ELR (cell line): ENCODE measurements around the gene TPRA1.
"Not testable (repeated sequence)": the region's sequence is repeated elsewhere in the genome, so short reads cannot be mapped to it uniquely, and the experiment has no call there.

ENCODE experiments used
- DNase-seq: peaks from one replicate; pipeline ENCODE4 v3.0.0-alpha.2; 2015; ENCODE audit warnings: low read depth

TPRA1 gene

GRCh38 chr3:127616836-127617605 is 26.5 kb upstream of the TPRA1 start:
- DNase-seq, result no peak

GRCh38 chr3:127615631-127616305 is 25.2 kb upstream of the TPRA1 start:
- DNase-seq, result peak; percentile 27

DNA sequence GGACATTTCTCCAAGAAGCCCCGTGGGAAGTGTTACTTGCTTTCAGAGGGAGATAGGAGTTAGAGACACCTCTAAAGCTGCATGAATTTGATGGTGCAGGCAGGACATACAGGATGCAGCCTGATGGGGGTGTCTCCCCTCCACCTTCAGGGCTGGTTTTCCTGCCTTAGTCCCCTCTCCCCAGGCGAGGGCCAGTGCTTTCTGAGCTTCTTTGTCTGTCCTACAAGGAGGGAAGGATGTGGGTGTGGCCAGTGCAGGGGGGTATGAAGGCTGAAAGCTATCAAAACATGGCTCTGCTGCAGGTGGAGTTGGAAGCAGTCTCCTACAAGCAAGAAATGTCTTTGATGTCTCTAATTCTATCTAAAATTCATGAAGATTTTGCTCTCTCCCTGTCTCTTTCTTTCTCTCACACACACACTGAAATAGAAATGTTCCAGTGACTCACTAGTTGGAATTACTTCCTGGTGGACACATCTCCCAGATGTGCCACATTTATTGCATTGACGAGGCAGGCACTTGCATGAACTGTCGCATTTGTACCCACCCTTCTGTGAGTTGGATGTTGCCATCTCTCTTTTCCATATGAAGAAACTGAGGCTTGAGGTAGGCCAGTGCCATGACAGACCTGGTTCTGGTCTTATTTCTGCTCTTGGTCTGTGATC is 24.5 kb upstream of the TPRA1 start:
- DNase-seq, result peak; percentile 44

DNA sequence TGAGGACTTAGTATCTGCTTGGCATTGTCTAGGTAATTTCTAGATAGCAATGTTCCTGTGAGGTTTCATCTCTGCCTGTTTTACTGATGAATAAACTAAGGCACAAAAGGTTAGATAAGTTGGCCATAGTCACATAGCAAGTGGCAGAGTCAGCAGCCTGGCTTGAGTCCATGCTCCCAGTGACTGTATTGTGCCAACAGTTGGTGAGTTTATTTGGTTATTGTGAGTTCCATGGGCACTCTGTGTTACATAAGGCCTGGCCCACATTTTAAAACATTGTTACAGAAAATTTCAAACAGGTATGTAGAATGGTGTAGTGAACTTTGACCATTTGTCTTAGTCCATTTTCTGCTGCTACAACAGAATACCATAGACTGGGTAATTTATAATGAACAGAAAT is 22.9 kb upstream of the TPRA1 start:
- DNase-seq, result no peak

GRCh38 chr3:127612966-127613365 is 22.4 kb upstream of the TPRA1 start:
- no peak for DNase-seq

- no peak for DNase-seq
These were observed 20.7 kb upstream of the TPRA1 start for GRCh38 chr3:127611251-127611650.

DNA sequence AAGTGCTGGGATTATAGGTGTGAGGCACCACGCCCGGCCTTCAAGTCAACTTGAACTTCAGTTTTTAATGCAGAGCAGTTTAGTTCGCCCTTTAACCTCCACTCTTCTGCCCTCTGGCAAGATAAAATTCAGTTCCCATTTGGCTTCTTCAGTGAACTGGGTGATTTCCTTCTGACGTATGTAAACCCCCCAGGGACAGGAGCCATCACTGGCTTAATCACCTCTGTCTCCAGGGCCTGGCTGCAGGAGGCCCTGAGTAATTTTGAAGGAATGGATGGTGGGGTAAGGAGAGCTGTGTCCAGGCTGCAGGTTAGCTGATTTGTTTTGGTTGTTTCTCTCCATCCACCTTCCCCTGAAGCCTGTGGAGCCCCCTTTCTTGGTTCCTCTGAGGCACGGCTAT is 19.6 kb upstream of the TPRA1 start:
- peak; percentile 82 for DNase-seq

- no peak for DNase-seq
These were observed 17.8 kb upstream of the TPRA1 start for GRCh38 chr3:127608362-127608718.

DNA sequence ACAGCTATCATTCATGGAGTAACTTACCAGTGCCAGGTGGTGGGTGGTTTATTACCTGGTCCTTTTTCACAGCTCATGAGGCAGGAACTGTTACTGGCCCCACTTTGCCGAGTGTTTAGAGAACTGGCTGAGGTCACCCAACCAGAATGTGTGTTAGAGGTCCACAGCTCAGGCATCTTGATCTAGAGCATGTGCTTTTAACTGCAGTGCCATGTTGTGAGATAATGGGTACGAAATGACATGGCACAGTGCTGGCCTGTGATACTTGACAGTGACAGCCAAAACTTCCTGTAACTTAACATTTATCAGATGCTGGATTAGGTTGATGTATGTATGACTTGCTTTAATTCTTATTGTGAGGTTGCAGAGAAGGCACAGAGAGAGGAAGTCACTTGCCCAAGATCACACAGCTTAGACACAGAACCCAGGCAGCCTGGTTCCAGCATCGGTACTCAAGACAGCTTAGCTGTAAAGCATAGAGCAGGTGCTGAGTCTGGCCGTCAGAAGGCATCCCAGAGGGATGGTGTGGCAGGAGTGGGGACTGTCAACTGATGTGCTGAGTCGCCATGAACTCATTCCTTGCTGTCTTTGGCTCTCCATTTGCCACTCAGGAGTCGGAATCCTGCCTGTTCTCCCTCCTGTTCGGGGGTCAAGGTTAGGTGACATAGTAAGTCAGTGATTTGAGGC is 17.3 kb upstream of the TPRA1 start:
- no peak for DNase-seq

GRCh38 chr3:127606981-127607595 is 16.6 kb upstream of the TPRA1 start:
- DNase-seq, result no peak

- no peak for DNase-seq
These were observed 15.7 kb upstream of the TPRA1 start for GRCh38 chr3:127606086-127606805.

DNA sequence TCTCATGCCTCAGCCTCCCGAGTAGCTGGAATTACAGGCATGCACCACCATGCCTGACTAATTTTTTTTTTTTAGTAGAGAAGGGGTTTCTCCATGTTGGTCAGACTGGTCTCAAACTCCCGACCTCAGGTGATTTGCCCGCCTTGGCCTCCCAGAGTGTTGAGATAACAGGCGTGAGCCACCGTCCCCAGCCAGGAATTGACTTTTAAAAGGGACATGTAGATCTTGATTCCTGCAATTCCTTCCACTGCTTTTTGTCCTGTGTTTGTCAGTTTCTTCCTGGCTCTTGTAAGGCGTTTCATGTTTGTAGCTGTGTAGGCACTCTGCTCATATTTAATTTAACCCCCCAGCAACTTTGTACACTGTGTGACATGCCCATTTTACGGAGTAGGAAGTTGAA is 15.0 kb upstream of the TPRA1 start:
- DNase-seq, result not testable (repeated sequence)

DNA sequence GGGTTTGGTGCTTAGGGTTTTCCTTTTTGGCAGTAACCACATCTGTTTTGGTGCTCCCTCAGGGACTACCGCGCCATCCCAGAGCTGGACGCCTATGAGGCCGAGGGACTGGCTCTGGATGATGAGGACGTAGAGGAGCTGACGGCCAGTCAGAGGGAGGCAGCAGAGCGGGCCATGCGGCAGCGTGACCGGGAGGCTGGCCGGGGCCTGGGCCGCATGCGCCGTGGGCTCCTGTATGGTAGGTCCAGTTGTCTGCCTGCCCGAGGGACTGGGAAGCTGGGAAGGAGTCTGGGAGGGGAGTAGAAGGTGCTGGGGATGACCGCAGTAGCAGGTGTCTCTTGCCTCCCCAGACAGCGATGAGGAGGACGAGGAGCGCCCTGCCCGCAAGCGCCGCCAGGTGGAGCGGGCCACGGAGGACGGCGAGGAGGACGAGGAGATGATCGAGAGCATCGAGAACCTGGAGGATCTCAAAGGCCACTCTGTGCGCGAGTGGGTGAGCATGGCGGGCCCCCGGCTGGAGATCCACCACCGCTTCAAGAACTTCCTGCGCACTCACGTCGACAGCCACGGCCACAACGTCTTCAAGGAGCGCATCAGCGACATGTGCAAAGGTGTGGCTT is 14.1 kb upstream of the TPRA1 start:
- DNase-seq, result no peak

- DNase-seq, result no peak
These were observed 13.5 kb upstream of the TPRA1 start for GRCh38 chr3:127604035-127604434.

- DNase-seq, result no peak
These were observed 10.4 kb upstream of the TPRA1 start for GRCh38 chr3:127600749-127601456.

- no peak for DNase-seq
These were observed 8.5 kb upstream of the TPRA1 start for GRCh38 chr3:127598841-127599570.

DNA sequence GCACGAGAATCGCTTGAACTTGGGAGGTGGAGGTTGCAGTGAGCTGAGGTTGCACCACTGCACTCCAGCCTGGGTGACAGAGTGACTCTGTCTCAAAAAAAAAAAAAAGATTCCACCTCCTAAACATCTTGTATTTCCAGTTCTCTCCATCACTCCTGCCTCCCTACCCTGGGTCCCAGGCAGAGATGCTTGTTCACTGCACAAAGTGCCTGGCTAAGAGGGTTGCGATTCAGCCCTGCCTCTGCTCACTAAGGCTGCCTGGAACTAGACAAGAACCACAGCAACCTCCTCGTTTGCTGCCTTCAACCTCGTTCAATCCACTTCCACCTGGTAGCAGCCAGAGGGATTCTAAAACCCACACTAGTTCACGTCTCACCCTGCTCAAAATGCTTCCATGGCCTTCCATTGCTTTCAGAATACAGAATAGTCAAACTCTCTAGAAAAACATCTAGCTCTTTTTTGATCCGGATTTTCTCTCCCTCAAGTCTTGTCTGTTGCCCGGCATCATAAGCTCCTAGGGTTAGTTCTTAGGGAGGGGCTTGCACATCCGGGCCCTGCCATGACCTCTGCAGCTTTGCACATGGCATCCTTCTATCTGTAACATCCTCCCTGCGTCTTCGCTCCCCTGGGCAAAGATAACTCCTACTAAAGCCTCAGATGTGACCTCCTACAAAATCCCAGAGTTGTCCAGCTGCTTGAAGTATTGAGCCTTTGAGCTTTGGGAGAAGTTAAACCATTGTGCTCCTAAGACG is 6.7 kb upstream of the TPRA1 start:
- DNase-seq, result no peak

GRCh38 chr3:127595303-127595702 is 4.8 kb upstream of the TPRA1 start:
- no peak for DNase-seq

DNA sequence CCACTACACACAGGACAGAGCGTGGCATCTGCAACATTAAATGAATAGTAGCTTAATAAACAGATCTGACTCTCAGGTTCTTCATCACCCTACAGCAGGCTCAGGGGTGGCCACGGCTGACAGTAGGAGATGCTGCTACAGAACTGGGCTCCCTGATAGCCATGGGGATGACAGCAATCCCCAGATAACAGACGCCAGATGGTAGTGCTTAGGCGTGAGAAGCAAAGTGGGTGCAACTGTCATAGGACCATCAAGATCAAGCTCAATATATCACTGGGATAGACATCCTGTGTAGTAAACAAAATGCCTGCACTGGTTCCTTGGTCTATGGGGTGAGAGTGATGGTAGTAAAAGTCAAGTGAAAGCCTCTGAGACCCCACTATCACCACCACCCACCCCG is 2.6 kb upstream of the TPRA1 start:
- no peak for DNase-seq
